ENCODE measurements around the gene POTEM.
"Not testable (repeated sequence)": the region's sequence is repeated elsewhere in the genome, so short reads cannot be mapped to it uniquely, and the experiment has no call there.

Gene POTEM

DNA sequence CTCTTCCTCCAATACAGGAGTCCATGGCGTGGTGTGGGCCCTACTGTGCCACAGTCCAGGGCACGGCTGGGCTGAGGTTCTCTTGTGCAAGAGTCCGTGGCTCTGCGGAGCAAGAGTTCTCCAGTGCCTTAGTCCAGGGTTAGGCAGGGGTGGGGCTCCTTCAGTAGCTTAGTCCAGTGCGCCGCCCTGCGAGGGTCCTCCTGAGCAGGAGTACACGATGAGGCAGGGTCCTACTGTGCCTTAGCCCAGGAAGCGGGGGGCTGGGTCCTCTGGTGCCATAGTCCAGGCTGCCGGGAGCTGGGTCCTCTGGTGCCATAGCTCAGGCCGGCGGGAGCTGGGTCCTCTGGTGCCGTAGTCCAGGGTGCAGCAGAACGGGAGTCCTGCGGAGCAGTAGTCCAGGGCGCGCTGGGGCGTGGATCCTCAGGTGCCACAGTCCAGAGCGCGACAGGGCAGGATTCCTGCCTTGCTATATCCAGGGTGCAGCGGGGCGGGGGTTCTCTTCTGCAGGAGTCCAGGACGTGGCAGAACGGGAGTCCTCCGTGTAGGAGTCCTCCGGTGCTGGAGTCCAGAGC is 69.7 kb downstream of the POTEM start:
- DNase-seq: not testable (repeated sequence)

DNA sequence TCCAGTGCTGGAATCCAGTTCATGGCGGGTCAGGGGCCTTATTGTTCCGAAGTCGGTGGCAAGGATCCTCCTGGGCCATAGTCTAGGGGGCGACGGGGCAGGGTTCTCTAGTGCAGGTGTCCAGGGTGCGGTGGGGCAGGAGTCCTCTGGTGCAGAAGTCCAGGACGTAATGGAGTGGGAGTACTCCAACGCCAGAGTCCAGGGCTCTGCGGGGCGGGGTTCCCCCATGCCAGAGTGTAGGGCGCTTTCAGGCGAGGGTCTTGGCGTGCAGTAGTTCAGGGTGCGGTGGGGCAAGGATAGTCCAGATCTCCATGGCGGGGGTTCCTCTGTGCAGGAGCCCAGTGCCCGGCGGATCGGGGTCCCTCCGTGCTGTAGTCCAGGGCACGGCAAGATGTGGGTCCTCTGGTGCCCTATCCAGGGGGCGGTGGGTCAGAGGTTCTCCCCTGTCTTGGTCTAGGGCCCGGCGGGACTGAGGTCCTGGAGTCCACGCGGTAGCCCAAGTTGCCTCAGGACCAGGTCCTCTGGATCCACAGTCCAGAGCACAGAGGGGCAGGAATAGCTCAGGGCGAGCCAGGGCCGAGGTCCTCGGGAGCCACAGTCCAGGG is 70.9 kb downstream of the POTEM start:
- DNase-seq: not testable (repeated sequence)

DNA sequence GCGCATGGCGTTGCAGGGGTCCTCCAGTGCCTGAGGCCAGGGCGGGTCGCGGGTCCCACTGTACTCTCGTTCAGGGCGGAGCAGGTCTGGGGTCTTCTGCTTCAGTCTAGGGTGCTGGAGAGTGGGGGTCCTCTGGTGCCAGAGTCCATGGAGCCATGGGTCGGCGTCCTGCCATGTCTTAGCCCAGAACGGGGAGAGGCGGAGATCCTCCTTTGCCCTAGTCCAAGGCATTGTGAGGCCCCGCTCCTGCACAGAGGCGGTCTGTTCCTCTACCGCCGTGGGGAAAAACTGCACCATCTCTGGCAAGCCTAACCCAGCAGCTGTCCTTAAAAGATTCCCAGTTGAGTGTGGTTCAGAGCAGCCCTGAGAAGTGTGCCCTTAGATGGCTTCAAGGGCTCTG is 71.6 kb downstream of the POTEM start:
- not testable (repeated sequence) for DNase-seq

DNA sequence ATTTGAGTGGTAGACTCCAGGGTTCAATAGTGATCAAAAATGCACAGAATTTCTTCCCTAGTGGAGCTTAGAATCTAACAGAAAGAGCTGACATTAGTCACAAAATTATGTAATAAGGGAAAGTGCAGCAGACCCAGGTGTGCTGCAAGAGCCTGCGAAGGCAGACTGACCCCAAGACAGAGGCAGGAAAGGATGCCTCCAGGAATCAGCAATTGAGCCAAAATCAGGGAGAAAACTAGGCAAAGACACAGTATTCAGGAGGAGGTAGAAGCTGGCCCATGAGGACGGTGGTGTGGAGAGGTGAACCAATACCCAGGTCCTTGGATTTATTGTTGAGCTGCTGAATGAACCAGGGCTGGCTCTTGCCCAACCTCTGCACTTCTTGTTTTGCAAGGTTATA is 76.2 kb downstream of the POTEM start:
- DNase-seq: not testable (repeated sequence)

Measured in nucleus accumbens (tissue), 56 donors.